NCI-H2107 treated with DMSO at 0.1 percent for 48 hours (cell line): ENCODE measurements around the gene TFAP2D.
A peak's percentile ranks its signal among the peaks of the same experiment; 100 is the strongest.

Experiments
- DNase-seq: peaks from one replicate; lab custom pipeline; 2025; ENCODE audit not compliant: unreplicated experiment; lab: John Stamatoyannopoulos, UW

TFAP2D gene

DNA sequence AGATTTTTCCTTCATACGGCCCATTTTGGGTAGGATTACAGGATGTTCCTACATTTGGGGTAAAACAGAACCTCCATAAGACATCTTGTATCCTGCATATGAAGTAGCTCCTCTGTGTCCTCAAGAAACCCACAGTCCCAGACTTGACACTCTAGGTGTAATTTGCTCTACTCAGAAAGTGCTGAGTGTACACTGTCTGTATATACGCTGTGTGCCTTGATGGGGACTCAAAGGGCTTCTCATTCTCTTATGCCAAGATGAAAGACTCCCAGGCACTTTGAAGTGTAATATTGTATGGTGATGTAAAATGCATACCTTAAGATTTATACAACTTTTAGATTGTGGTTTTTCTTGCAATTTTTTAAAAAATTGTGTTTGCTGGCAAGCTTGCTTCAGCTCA lies 5.2 kb downstream of the TFAP2D start:
- no peak for DNase-seq

DNA sequence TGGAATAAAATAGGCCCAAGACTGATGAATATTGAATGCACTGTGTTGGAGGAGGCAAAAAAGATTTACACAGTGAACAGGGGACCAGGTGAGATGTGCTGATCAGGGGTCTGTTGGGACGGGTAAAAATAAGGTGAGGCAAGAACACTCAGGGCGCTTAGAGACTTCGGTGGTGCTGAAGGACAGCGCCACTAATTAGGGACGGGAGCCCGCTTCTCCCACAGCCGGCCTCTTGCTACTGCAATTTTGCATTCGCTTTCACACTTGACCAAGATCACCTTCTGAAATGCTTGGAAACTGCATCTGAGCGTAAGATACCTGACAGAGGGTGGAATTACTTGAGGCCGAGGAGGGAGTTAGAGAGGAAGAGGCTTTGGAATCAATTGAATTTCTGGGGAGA lies 7.3 kb downstream of the TFAP2D start:
- no peak for DNase-seq

DNA sequence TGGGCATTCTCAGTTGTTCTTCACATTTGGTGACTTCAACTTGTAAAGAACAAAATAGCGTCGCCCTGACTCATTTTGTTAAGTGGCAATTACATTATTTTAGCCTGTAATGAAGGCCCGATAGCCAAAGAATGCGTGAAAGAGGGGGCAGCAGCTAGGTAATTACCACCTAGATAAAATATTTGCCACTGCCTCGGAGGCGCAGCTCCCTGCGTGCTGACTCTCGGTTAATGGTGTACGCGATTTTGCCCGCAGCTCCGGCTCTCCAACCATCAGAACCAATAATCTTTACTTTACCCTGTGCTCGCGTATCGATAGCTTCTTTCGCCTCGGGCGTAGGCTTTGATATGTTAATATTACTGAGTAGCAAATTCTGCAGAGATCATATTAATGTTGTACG lies 8.7 kb downstream of the TFAP2D start:
- no peak for DNase-seq

DNA sequence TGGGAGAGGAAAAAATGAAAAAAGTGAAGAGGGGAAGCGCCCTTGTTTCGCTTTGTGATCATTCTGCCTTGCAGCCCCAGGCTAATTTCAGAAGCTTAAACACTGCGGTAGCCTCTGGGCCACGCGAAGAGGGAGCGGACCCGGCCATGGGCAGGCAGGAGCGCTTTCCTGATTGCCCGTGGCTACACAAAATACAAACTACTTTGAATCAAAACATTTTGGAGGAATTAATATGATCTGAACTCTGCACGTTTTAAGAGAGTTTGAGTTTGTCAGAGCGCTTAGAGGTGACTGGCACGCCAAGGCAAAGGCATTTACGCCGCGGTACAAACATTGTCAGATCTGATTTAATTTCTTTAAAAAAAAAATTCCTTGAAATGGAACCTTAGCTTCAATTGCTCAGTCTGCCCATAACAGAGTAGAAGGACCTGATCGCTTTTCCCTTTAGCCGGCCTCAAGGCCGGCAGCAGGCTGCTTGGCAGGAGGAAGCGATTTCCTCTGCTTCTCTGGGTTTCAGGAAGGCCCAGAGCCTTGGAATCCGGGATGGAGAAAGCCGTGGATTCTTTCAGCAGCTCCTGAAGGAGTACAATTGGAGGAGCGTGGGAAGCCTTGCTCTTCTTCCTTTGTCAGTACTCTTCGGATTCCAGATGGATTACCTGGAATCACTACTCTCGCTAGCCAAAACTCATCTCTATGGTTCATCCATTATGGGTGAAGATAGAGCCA lies 9.7 kb downstream of the TFAP2D start:
- no peak for DNase-seq

DNA sequence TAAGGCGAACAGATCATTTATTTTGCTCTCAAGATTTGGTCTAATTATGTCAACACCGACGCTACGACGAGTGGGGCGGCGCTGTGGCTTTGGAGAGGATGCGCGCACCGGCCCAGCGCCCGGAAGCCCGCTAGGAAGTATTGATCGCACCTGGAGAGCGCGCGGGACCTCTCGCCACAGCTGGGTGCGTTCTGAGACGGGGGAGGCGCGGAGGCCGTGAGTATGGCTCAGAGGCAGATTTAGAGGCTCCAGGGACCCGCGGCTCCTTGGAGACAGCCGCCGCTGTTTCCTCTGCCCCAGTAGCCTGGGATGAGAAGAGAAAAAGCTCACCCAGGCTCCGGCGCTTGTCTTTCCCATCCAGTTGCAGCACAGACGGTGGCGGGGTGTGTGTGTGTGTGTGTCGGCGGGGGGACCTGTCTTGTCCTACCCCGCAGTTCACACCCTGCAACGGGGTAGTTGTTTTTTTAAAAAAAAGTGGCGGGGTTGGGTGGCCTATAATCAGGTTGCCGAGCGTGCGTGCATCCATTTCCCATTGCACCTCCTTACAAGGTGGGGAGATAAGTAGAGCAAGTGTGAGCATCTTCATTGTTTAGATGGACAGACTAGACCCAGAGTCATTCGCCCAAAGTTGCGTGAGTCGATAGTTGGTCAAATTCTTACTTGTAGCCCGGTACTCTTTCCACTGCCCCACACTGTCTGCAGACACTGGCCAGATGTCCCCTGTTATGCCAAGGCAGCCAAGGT lies 11.2 kb downstream of the TFAP2D start:
- DNase-seq: peak; percentile 4

DNA sequence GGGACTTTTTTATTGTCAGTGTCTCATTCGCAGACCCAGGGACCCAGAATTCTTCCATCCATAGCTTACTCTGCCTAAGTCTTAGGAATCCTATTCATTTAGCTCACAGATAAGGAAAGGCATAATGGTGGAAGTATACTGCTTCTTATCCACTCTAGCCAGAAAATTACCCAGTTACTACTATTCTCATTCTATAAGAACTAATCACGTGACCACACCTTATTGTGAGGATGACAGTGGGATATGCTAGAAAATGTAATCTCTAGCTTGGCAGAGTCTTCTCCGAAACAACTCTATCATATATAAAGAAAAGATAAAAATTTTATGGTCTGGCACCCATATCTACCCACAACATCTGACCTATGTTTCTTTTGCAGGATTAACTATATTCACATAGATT lies 21.2 kb downstream of the TFAP2D start:
- no peak for DNase-seq

DNA sequence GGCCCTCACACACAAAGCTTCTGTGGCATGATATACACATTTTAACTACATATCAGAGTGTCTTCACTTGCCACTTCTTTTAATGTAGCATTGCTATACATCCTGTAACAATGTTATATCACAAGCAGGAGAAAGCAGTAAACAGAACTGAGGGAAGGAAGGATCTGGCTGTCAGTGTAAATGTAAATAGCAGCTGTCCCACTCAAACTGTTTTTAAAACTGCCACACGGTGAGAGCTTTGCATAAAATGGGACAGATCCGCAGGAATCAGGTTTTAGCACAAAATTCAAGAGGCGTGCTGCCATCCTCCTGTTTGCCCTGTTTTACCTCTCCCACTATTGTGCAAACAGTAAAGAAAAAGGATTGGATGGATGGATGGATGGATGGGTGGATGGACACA lies 28.8 kb downstream of the TFAP2D start:
- DNase-seq: no peak

DNA sequence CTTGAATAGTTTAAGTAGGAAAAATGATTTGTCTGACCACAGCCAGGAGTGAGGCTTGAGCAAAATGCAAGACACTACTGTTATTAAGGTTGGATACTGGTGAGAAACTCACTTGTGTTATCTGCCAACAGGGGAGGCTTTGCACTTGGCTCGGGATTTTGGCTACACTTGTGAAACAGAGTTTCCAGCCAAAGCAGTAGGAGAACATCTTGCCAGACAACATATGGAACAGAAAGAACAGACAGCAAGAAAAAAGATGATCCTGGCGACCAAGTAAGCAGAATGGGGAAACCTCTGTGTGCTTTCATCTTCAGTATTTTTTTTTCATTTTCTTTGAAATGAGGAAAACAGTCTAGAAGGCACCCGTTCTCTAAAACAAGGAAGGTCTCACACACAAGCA lies 31.6 kb downstream of the TFAP2D start:
- no peak for DNase-seq

DNA sequence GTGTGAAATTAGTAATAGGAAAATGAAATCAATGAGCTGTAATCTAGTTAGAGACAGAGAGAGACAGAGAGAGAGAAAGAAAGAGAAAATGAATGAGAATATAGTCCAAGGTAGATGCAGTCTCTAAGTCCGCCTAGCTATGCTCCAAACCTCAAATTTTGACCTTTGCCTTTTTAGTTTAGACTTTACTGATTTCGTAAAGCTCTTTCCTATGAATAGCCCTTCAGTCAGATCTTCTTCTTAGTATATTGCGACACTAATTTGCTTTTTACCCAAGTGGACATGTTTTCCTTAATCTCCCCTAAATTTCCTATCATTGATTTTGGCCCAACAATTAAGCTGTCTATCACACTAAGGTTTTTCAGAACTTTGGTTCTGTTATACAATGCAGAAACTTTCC lies 49.5 kb downstream of the TFAP2D start:
- no peak for DNase-seq

DNA sequence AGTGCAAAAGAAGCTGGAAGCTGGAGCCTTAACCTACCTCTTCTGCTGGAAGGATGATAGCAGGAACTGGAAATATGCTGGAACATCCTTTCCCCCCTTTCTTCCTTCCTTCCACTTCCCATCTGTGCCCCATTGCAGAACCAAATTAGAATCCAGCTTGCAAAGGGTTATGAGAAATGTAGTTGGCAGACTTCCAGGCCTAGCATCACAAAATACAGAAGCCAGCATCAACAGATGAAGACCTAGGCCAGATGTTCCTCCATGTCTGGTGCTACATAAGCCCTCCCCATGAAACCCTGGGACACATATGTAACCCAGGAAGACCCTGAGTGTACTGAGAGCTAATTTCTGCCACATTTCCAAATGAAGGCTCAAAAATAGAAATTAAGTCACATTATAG lies 65.4 kb downstream of the TFAP2D start:
- DNase-seq: no peak

DNA sequence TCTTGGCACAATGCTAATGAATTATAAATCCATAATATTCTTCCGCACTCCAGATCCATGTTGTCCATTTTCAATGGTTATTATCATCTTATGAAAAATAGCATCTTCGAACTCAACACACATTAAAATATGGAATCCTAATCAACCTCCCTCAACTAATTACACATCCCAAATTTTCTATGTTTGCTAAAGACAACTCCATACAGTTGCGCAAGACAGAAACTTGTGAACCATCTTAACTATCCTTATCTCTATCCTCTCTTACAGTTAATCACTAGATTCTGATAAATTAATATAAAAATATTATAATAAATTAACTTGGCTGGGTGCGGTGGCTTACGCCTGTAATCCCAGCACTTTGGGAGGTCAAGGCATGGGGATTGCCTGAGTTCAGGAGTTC lies 67.1 kb downstream of the TFAP2D start:
- DNase-seq: no peak

DNA sequence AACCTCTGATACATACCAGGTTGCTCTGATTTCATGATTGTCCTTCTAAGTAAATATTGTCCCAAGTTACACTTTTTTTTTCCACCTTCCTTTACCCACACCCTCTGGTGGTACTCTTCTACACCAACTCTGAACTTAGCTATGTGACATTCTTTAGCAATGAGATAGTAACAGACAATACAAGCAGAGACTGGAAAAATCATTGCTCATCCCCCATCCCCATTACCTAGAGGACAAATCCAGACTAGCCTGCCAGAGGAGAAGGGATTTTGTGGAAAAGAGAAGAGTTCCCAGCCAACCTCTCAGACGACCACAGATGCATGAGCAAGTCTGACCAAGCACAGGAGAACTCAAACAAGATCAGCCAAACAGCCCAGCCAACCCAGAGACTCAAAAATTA lies 72.6 kb downstream of the TFAP2D start:
- no peak for DNase-seq

DNA sequence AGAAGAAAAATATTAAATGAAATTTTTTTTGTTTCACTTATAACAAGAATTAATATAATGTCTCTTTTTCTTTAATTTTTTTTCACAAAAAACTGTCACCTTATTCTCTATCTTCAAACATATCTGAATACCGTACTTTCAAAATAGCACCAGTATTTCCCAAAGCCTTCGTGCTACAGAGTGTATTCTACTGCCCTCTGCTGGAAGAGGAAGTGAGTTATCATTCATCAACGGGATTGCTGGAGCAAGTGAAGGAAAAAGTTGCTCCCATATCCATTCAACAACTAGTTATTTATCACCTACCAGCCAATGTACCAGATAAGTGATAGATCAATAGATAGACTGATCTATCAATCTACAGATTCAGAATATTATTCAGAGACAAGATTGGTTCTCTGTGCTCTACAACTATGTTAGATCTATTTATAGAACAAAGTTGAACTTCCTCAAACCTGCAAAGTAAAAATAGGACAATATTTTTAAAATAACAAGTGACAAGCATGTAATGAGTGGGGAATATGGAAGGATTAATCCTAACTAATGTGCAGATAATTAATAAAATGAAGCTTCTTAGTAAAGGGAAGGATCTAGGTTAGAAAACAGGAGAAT lies 78.7 kb downstream of the TFAP2D start:
- peak; percentile 3 for DNase-seq

DNA sequence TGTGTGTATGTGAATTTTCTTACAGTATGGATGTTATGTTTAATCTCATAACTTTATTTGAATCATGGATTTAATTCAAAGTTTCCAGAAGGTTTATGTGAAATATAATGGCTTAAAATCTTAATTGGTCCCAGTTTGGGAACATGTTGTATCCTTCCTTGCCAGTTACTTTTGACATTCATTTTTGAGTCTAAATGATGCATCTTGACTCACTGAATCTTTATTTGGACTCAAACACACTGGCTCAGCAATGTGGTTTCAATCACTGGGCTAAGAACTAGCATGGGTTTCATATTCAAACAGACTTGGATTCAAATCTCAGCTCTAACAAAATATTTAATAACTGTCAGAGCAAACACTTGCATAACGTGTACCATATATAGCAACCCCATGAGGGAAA lies 79.4 kb downstream of the TFAP2D start:
- DNase-seq: no peak

DNA sequence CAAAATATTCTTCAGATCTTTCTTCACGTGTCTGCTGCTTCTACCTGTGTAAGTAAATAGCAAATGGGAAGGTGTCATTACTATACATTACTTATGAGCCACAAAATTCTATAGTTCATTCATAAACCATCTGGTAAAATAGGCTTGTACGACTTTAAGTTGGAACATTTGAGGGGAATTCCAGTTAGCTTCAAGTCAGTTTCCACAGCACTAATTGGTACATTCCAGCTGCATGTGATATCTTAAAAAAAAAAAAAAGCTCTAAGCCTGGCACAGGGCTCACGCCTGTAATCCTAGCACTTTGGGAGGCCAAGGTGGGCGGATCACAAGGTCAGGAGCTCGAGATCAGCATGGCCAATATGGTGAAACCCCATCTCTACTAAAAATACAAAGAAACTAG lies 82.2 kb downstream of the TFAP2D start:
- DNase-seq: no peak

DNA sequence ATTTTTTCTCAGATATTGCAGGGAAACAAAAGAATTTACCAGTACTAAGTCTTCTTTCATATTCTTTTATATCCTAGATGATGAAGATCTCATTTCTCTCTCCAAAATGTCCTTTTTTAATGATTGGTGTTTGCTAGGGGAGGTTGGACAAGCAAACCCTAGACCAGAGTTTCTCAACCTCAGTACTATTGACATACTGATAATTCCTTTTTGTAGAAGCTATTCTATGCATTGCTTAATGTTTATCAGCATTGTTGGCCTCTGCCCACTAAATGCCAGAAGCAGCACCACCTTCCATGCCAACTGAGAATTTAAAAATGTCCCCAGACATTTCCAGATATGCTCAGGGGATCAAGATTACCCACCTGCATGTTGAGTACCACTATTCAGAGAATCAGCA lies 91.0 kb downstream of the TFAP2D start:
- no peak for DNase-seq

DNA sequence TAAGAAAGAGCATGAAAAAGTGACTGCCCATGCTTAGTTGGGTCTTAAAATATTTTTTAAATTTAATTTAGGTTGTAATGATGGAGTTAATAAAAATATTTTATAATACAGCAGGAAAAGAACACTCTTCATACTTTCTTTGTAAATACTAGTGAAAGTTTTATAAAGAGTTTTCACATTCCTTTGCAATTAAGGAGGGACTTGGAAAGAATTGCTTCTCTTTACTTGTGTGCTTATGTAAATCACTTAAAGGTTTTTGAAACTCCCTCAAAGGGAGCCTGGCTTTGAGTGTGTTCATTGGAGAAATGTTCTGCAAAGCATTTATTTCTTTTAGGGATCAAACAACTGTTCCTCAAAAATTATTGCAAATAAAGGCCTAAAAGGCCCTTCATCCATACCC lies 93.7 kb downstream of the TFAP2D start:
- DNase-seq: no peak

DNA sequence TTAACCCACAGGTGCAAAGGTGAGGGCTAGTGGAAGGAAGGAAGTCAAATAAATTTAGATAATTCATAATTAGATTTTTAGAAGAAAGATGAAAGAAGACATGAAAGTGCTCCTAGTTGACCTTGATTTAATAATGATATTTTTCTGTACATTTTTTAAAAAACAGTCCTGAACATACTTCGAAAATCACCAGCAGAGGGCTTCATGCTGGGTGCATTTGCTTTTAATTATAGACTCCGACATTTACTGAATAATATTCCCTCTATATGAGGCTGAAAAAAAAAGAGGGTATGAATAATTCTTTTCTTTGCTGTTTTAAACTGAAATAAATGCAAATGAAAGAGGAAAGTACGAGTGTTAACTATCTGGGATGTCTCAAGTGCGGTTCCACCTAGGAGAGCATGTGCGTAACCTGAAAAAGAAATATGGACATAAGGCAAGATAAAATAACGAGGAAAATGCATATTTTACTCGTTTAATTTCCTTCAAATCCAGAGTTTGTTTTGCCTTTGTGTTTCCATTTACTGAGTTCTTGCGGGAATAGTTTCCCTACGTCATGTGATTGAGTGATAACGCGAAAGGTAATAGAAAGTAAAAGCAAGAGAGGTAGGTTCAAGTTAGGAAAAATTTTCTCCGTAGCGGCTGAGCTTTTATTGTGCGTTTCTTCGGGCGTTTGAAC lies 102.2 kb downstream of the TFAP2D start:
- DNase-seq: peak; percentile 41

DNA sequence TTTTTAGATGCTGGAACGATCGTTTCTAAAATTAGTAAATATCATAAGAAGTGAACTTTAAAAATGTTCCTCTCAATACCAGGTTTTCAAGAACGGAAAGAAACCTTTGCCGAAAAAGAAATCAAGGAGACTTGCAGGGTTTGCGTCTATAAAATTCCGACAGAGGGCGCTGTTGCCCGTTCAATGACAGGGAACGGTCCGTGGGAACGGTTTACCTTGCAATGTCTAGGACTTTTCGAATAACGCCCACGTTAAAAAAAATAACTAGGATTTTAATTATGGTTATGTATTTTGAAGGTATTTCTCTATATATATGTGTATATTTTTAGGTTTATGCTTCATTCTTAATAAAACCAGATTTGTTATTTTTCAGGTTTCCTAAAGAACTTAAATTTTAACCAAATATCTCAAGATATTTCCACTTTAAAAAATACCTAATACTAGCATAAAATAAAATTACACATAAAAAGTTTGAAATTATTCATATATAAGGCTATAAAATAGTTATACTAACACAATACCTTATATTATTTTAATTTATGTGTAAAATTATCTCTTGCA lies 102.9 kb downstream of the TFAP2D start:
- peak; percentile 31 for DNase-seq

DNA sequence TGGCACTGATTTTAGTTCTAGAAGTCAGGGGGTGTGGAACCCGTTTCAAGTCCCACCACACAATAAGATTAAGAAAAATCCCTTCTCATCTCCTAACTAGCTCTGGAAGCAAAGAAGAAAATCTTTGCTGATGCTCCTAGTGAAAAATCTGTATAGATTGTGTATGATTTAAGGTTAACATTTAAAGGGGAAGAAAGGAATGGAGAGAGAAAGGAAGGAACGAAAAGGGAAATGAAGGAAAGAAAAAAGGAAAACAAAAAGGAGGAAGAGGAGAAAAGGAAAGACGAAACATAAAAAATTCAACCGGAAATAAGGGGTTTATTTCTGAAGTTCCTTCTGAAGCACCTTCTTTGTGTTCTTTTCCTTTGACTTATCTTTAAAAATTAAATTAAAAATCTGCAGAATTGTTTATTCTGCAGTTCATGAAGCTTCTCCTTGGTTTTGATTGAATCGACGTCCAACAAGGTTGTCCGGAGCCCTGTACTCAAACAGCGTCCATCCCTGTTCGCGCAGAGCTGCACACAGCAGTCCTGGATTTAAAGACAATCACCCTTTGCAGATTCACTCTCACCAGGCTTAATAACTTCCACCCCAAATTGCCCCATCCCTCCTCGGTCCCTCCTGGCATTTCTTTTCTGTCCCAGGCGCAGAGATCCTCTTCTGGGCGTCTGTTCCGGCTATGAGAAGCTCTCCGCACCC lies 103.8 kb downstream of the TFAP2D start:
- no peak for DNase-seq

DNA sequence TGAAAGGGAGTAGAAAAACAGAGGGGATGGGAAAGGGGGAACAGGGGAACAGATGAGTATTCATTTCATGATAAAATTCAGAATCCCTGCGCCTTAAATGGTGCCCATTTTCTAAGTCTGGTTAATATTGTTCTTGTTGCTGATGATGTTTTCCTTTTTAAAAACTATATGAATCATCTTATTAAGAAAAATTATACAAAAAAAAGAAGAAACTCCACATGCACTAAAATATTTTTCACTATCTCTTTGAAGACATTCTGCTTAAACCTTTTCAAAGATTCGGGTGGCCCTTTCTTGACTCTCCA lies 104.3 kb downstream of the TFAP2D start:
- DNase-seq: no peak
